Mammary epithelial cell (primary cell): ENCODE measurements around the gene SLC29A3.

Source experiments
- EZH2 ChIP-seq: IDR thresholded peaks from 2 replicates; pipeline ENCODE4 v1.6.1; 2012; ENCODE audit warnings: low read length, inconsistent platforms, borderline replicate concordance
- TF ChIP-seq, protein P1 (sequence below), 2 donors: IDR thresholded peaks in 1 of 2; conservative IDR thresholded peaks in 1 of 2; 2 replicates each; pipeline ENCODE4 v1.5.1; 2011 to 2012; ENCODE audit warnings: inconsistent platforms in 2 of 2, low read length in 2 of 2, mild to moderate bottlenecking in 2 of 2, control low read depth in 1 of 2, low read depth in 1 of 2; ENCODE audit not compliant: insufficient read depth in 1 of 2; ENCODE audit errors: extremely low read depth in 1 of 2

DNA sequence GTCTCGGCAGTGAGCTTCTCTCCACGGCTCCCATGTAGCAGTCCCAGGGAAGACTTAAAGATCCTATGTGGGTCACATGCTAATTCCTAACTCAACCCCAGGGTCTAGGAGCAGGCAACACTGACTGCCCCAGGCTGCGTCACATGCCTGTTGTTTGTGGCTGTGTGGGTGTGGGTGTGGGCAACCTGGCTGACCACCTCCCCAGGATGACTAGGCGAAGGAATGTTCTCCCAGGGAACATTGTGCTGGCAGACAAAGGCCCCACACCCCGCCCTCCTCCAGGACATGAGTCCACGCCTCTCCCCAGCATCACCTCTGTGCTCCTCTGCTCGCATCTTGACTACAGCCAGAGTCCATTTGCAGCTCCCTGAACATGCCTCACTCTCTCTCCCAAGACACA, 30.3 kb downstream of the SLC29A3 start:
- TF ChIP-seq, protein P1, sequence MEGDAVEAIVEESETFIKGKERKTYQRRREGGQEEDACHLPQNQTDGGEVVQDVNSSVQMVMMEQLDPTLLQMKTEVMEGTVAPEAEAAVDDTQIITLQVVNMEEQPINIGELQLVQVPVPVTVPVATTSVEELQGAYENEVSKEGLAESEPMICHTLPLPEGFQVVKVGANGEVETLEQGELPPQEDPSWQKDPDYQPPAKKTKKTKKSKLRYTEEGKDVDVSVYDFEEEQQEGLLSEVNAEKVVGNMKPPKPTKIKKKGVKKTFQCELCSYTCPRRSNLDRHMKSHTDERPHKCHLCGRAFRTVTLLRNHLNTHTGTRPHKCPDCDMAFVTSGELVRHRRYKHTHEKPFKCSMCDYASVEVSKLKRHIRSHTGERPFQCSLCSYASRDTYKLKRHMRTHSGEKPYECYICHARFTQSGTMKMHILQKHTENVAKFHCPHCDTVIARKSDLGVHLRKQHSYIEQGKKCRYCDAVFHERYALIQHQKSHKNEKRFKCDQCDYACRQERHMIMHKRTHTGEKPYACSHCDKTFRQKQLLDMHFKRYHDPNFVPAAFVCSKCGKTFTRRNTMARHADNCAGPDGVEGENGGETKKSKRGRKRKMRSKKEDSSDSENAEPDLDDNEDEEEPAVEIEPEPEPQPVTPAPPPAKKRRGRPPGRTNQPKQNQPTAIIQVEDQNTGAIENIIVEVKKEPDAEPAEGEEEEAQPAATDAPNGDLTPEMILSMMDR (conservative IDR thresholded peaks at IDR 0.05 in 1 of 2, IDR thresholded peaks at IDR 0.05 in 1 of 2; ENCODE audit: extremely low read depth in 1 of 2, insufficient read depth in 1 of 2, low read depth in 1 of 2, low read length in 2 of 2), result no peak
- TF ChIP-seq EZH2, result no peak
